SU-DHL-6 (cell line): Measurements from ENCODE around the gene PDZD8.

Experiments
- EZH2phosphoT487 ChIP-seq: fragments of 200-600 bp; sonication (generic), shearing (Covaris generic); conservative IDR thresholded peaks from 2 replicates; pipeline ENCODE4 v1.6.1; 2018; ENCODE audit warnings: mild to moderate bottlenecking, antibody characterized with exemption, low read length, moderate library complexity, mixed read lengths
- TF ChIP-seq, protein P1 (sequence below): fragments of 200-600 bp; sonication (generic); IDR thresholded peaks from one replicate; pipeline ENCODE4 v1.5.1; 2017; ENCODE audit warnings: antibody characterized with exemption, mild to moderate bottlenecking, low read length, moderate library complexity; ENCODE audit not compliant: insufficient read depth, poor library complexity, severe bottlenecking

DNA sequence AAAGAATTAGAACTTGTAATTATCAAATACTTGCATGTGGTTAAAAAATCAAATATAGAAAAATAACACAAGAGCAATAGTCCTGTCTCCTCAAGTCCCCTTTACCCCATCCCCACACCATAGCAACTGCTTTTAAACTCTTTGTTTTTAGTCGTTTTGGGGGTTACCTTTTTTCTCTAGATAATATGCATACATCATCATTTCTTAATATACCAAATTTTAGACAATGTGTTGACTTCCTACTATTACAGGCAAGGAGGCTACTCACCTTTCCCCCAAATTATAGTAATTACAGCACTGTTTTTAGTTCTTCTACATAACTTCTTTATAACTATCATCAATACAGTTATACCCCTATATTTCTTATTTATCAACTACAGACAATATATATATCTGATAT lies 77.0 kb downstream of the PDZD8 start:
- TF ChIP-seq, protein P1, sequence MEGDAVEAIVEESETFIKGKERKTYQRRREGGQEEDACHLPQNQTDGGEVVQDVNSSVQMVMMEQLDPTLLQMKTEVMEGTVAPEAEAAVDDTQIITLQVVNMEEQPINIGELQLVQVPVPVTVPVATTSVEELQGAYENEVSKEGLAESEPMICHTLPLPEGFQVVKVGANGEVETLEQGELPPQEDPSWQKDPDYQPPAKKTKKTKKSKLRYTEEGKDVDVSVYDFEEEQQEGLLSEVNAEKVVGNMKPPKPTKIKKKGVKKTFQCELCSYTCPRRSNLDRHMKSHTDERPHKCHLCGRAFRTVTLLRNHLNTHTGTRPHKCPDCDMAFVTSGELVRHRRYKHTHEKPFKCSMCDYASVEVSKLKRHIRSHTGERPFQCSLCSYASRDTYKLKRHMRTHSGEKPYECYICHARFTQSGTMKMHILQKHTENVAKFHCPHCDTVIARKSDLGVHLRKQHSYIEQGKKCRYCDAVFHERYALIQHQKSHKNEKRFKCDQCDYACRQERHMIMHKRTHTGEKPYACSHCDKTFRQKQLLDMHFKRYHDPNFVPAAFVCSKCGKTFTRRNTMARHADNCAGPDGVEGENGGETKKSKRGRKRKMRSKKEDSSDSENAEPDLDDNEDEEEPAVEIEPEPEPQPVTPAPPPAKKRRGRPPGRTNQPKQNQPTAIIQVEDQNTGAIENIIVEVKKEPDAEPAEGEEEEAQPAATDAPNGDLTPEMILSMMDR, result no peak
- TF ChIP-seq EZH2phosphoT487, result no peak
